Measurements from ENCODE around the gene PDE6B. TPM values are rescaled to one million over a fixed set of nuclear protein-coding genes. Genes with fewer than 3 reads are reported as not detected.

Gene PDE6B
- total and polyA plus RNA-seq, 4 donors: 2.7 to 24.6 (median 12.0) TPM

- Histone ChIP-seq H3K36me3 (ENCODE audit: control insufficient read depth in 4 of 4, insufficient read depth in 4 of 4, low read length in 4 of 4) (no peaks in the 10 kb centered on the region), H3K27me3 (ENCODE audit: control insufficient read depth in 3 of 3, insufficient read depth in 3 of 3, low read length in 2 of 3) (peaks cover 0 to 30% (median 3%) of the 10 kb centered on the region in 3 donors), H3K9ac (ENCODE audit: insufficient read depth in 1 of 2, low read length in 2 of 2) (no peak overlapping the region), H3K27ac (ENCODE audit: low read depth in 1 of 2, low read length in 1 of 2) (no peak overlapping the region), H3K4me1 (ENCODE audit: control insufficient read depth in 5 of 5, insufficient read depth in 5 of 5, low read length in 5 of 5) (no peaks in the 10 kb centered on the region), H3K4me3 (no peak overlapping the region), H3K9me3 (ENCODE audit: control insufficient read depth in 4 of 4, insufficient read depth in 3 of 4, low read length in 3 of 4) (no peaks in the 10 kb centered on the region)
- TF ChIP-seq CTCF (IDR thresholded peaks at IDR 0.05; ENCODE audit: control extremely low read depth, extremely low read depth): no peak
- WGBS, 2 donors: 71 to 73% methylated on average over 28 of the region's 28 CpGs
- DNase-seq (no peak), ATAC-seq (ENCODE audit: insufficient read depth, low FRiP score) (no peak)
These were observed 23.4 kb downstream of the PDE6B start for GRCh38 chr4:648579-649292.

- WGBS, 2 donors: 90 to 93% methylated on average over 7 of the region's 7 CpGs
- H3K9me3 ChIP-seq (ENCODE audit: control insufficient read depth in 4 of 4, insufficient read depth in 3 of 4, low read length in 3 of 4): peaks cover 0 to under 1% (median 0%) of the 10 kb centered on the region in 4 donors
- no peak overlapping the region for H3K27ac ChIP-seq (ENCODE audit: low read depth in 1 of 2, low read length in 1 of 2)
- DNase-seq (no peak), ATAC-seq (ENCODE audit: insufficient read depth, low FRiP score) (no peak)
- peaks cover 0 to 35% (median 3%) of the 10 kb centered on the region in 3 donors for H3K27me3 ChIP-seq (ENCODE audit: control insufficient read depth in 3 of 3, insufficient read depth in 3 of 3, low read length in 2 of 3)
- no peak for TF ChIP-seq CTCF (IDR thresholded peaks at IDR 0.05; ENCODE audit: control extremely low read depth, extremely low read depth)
- no peaks in the 10 kb centered on the region for H3K36me3 ChIP-seq (ENCODE audit: control insufficient read depth in 4 of 4, insufficient read depth in 4 of 4, low read length in 4 of 4)
- H3K4me1 ChIP-seq (ENCODE audit: control insufficient read depth in 5 of 5, insufficient read depth in 5 of 5, low read length in 5 of 5): no peaks in the 10 kb centered on the region
- no peak overlapping the region for H3K9ac ChIP-seq (ENCODE audit: insufficient read depth in 1 of 2, low read length in 2 of 2)
- H3K4me3 ChIP-seq: no peak overlapping the region
These were observed 23.9 kb downstream of the PDE6B start for GRCh38 chr4:649293-649625.

GRCh38 chr4:649751-650310, 24.5 kb downstream of the PDE6B start:
- DNase-seq: no peak
- ATAC-seq (ENCODE audit: insufficient read depth, low FRiP score): no peak
- peaks cover 0 to 4% (median 0%) of the 10 kb centered on the region in 4 donors for H3K9me3 ChIP-seq (ENCODE audit: control insufficient read depth in 4 of 4, insufficient read depth in 3 of 4, low read length in 3 of 4)
- no peak for TF ChIP-seq CTCF (IDR thresholded peaks at IDR 0.05; ENCODE audit: control extremely low read depth, extremely low read depth)
- WGBS, 2 donors: 87 to 90% methylated on average over 13 of the region's 13 CpGs
- no peak overlapping the region for H3K4me3 ChIP-seq
- no peaks in the 10 kb centered on the region for H3K36me3 ChIP-seq (ENCODE audit: control insufficient read depth in 4 of 4, insufficient read depth in 4 of 4, low read length in 4 of 4)
- peaks cover 0 to 40% (median 3%) of the 10 kb centered on the region in 3 donors for H3K27me3 ChIP-seq (ENCODE audit: control insufficient read depth in 3 of 3, insufficient read depth in 3 of 3, low read length in 2 of 3)
- no peaks in the 10 kb centered on the region for H3K4me1 ChIP-seq (ENCODE audit: control insufficient read depth in 5 of 5, insufficient read depth in 5 of 5, low read length in 5 of 5)
- H3K9ac ChIP-seq (ENCODE audit: insufficient read depth in 1 of 2, low read length in 2 of 2): no peak overlapping the region
- H3K27ac ChIP-seq (ENCODE audit: low read depth in 1 of 2, low read length in 1 of 2): no peak overlapping the region
